H1 (cell line): ENCODE results near the gene PSD2. TPM values are rescaled to one million over a fixed set of nuclear protein-coding genes. Genes with fewer than 3 reads are reported as not detected.
"Not testable (repeated sequence)": the region's sequence is repeated elsewhere in the genome, so short reads cannot be mapped to it uniquely, and the experiment has no call there.

ENCODE experiments used
- CTCF ChIA-PET: fragments of 300-600 bp; sonication (Branson Sonifier 250); formaldehyde crosslinking; loops from one replicate; lab custom pipeline; 2021; ENCODE audit not compliant: partially characterized antibody; lab: Charles Lee
- POLR2A ChIA-PET: fragments of 300-600 bp; sonication (Branson Sonifier 250); formaldehyde crosslinking; loops from one replicate; lab custom pipeline; 2021; ENCODE audit warnings: inconsistent platforms; ENCODE audit not compliant: partially characterized antibody; lab: Charles Lee
- DNase-seq, 2 experiments: peaks; one replicate each; pipeline versions ENCODE4 v3.0.0 to v3.0.0-alpha.2; 2010 to 2022; ENCODE audit warnings: low spot score in 2 of 2, low read depth in 1 of 2, mixed read lengths in 1 of 2
- FAIRE-seq: peaks from 2 replicates; lab custom pipeline; 2011; peaks lifted over from hg19 to GRCh38; lab: Jason Lieb, UNC
- H2AFZ ChIP-seq: 2 replicates; pipeline ENCODE4 v1.8.1; 2012; ENCODE audit warnings: low read length, inconsistent platforms
- H2AK5ac ChIP-seq: 2 replicates; pipeline ENCODE4 v1.6.1; 2013; ENCODE audit warnings: low read depth, low read length
- H2BK120ac ChIP-seq: replicated peaks from 2 replicates; pipeline ENCODE3; 2013; ENCODE audit warnings: low read depth, low read length, inconsistent platforms
- H2BK12ac ChIP-seq: 2 replicates; pipeline ENCODE4 v1.6.1; 2013; ENCODE audit warnings: low read depth, low read length
- H2BK15ac ChIP-seq: 2 replicates; pipeline ENCODE4 v1.6.1; 2013; ENCODE audit warnings: low read length
- H2BK20ac ChIP-seq: 2 replicates; pipeline ENCODE4 v1.6.1; 2013; ENCODE audit warnings: low read length
- H2BK5ac ChIP-seq: 2 replicates; pipeline ENCODE4 v1.6.1; 2013; ENCODE audit warnings: low read depth, low read length
- H3K14ac ChIP-seq: 2 replicates; pipeline ENCODE4 v1.6.1; 2013; ENCODE audit warnings: inconsistent platforms; ENCODE audit not compliant: insufficient read length
- H3K18ac ChIP-seq: 2 replicates; pipeline ENCODE4 v1.6.1; 2013; ENCODE audit warnings: low read length; ENCODE audit errors: extremely low read depth
- H3K23ac ChIP-seq: 2 replicates; pipeline ENCODE4 v1.6.1; 2013; ENCODE audit warnings: inconsistent platforms; ENCODE audit not compliant: insufficient read length
- H3K23me2 ChIP-seq: 2 replicates; pipeline ENCODE4 v1.6.1; 2013; ENCODE audit warnings: low read depth, low read length
- H3K27ac ChIP-seq: 2 replicates; pipeline ENCODE4 v1.6.1; 2011; ENCODE audit warnings: low read depth, low read length, inconsistent platforms
- H3K27me3 ChIP-seq, 4 experiments: replicated peaks in 1 of 4; 1 replicate in 1 of 4; 2 replicates in 3 of 4; pipeline versions ENCODE4 v1.6.1 to v1.8.1; 2011 to 2013; ENCODE audit warnings: low read length in 3 of 4, mild to moderate bottlenecking in 3 of 4, inconsistent platforms in 2 of 4, mixed read lengths in 2 of 4, moderate library complexity in 1 of 4; ENCODE audit not compliant: control insufficient read depth in 3 of 4, insufficient read depth in 3 of 4; ENCODE audit errors: extremely low read depth in 1 of 4
- H3K36me3 ChIP-seq, 4 experiments: 2 replicates each; pipeline versions ENCODE4 v1.6.1 to v1.8.1; 2011 to 2013; ENCODE audit warnings: mild to moderate bottlenecking in 4 of 4, low read length in 3 of 4, moderate library complexity in 2 of 4, control low read depth in 1 of 4, inconsistent platforms in 1 of 4; ENCODE audit not compliant: insufficient read depth in 4 of 4, control insufficient read depth in 2 of 4
- H3K4ac ChIP-seq: replicated peaks from 2 replicates; pipeline ENCODE3; 2013; ENCODE audit warnings: low read length, low read depth, mixed read lengths, inconsistent platforms; ENCODE audit not compliant: insufficient read length
- H3K4me1 ChIP-seq, 4 experiments: replicated peaks in 1 of 4; 1 replicate in 1 of 4; 2 replicates in 3 of 4; pipeline versions ENCODE4 v1.6.1 to v1.8.1; 2011 to 2013; ENCODE audit warnings: low read length in 3 of 4, inconsistent platforms in 2 of 4, mixed read lengths in 1 of 4; ENCODE audit not compliant: insufficient read depth in 4 of 4, control insufficient read depth in 3 of 4
- H3K4me2 ChIP-seq, 2 experiments: 2 replicates each; pipeline versions ENCODE4 v1.6.1 to v1.8.1; 2011 to 2013; ENCODE audit warnings: low read depth in 2 of 2, low read length in 2 of 2, control low read depth in 1 of 2, inconsistent platforms in 1 of 2, mild to moderate bottlenecking in 1 of 2; ENCODE audit not compliant: insufficient read depth in 1 of 2
- H3K4me3 ChIP-seq, 4 experiments: fragments of 200-600, 300-600 bp in 1 of 4; sonication (generic), shearing (Covaris generic), sonication (Bioruptor Twin) in 1 of 4; 2 replicates each; pipeline versions ENCODE4 v1.5.1 to v1.8.1; 2011 to 2016; ENCODE audit warnings: low read length in 4 of 4, low read depth in 3 of 4, control low read depth in 2 of 4, inconsistent platforms in 2 of 4, mild to moderate bottlenecking in 2 of 4, mixed read lengths in 1 of 4, moderate library complexity in 1 of 4; ENCODE audit not compliant: insufficient read depth in 2 of 4; ENCODE audit errors: extremely low read depth in 1 of 4
- H3K56ac ChIP-seq: replicated peaks from 2 replicates; pipeline ENCODE3; 2013; ENCODE audit warnings: low read depth, mild to moderate bottlenecking, mixed read lengths, low read length, inconsistent platforms; ENCODE audit not compliant: insufficient read length
- H3K79me1 ChIP-seq: 2 replicates; pipeline ENCODE4 v1.6.1; 2013; ENCODE audit warnings: low read depth, low read length, control low read depth
- H3K79me2 ChIP-seq, 2 experiments: 2 replicates each; pipeline versions ENCODE4 v1.6.1 to v1.8.1; 2012 to 2013; ENCODE audit warnings: low read length in 2 of 2, mild to moderate bottlenecking in 2 of 2, inconsistent platforms in 1 of 2; ENCODE audit not compliant: insufficient read depth in 2 of 2, control insufficient read depth in 1 of 2
- H3K9ac ChIP-seq, 4 experiments: replicated peaks in 1 of 4; 1 replicate in 1 of 4; 2 replicates in 3 of 4; pipeline versions ENCODE4 v1.6.1 to v1.8.1; 2011 to 2013; ENCODE audit warnings: low read depth in 3 of 4, low read length in 3 of 4, control low read depth in 2 of 4, mild to moderate bottlenecking in 2 of 4, moderate library complexity in 2 of 4, inconsistent platforms in 1 of 4; ENCODE audit errors: extremely low read depth in 1 of 4
- H3K9me3 ChIP-seq, 2 experiments: 2 replicates each; pipeline versions ENCODE4 v1.6.1 to v1.8.1; 2012 to 2013; ENCODE audit warnings: mild to moderate bottlenecking in 2 of 2, moderate library complexity in 2 of 2, control low read depth in 1 of 2, inconsistent platforms in 1 of 2, low read depth in 1 of 2, low read length in 1 of 2, mixed read lengths in 1 of 2; ENCODE audit not compliant: insufficient read depth in 2 of 2
- H4K20me1 ChIP-seq, 2 experiments: replicated peaks in 1 of 2; 2 replicates each; pipeline versions ENCODE3 to v1.8.1; 2011 to 2013; ENCODE audit warnings: inconsistent platforms in 2 of 2, low read length in 2 of 2, mild to moderate bottlenecking in 1 of 2; ENCODE audit not compliant: insufficient read depth in 2 of 2, control insufficient read depth in 1 of 2
- H4K5ac ChIP-seq: 2 replicates; pipeline ENCODE4 v1.6.1; 2013; ENCODE audit warnings: low read length, low read depth, mixed read lengths, inconsistent platforms; ENCODE audit not compliant: insufficient read length
- H4K8ac ChIP-seq: 2 replicates; pipeline ENCODE4 v1.8.0; 2013; ENCODE audit warnings: mild to moderate bottlenecking, moderate library complexity, low read length, inconsistent platforms; ENCODE audit not compliant: insufficient read depth; ENCODE audit errors: extremely low read depth
- H4K91ac ChIP-seq: replicated peaks from 2 replicates; pipeline ENCODE3; 2013; ENCODE audit warnings: low read length, mixed read lengths, inconsistent platforms; ENCODE audit not compliant: insufficient read length
- WGBS, 2 experiments: shearing (Covaris generic) in 1 of 2; methylation state at CpG; one replicate each; pipeline versions ENCODE4 v1.1.6 to v1.1.7; 2013 to 2015; ENCODE audit warnings: low lambda C conversion rate in 2 of 2, mixed read lengths in 2 of 2, inconsistent platforms in 1 of 2, low coverage in 1 of 2, missing lambda C conversion rate in 1 of 2; ENCODE audit not compliant: insufficient replicate concordance in 2 of 2, insufficient coverage in 1 of 2, insufficient read length in 1 of 2; ENCODE audit errors: extremely low coverage in 1 of 2, missing lambda C conversion rate in 1 of 2; 5-methylcytosine and 5-hydroxymethylcytosine counted together
- polyA plus RNA-seq, 7 experiments: library from polyadenylated mRNA; depleted of rRNA in 3 of 7; stranded (reverse) in 5 of 7; unstranded in 2 of 7; fragments of >200 nt in 5 of 7; fragments of 200-250 nt in 2 of 7; gene quantifications; 1 replicate in 5 of 7; 2 replicates in 1 of 7; 4 replicates in 1 of 7; pipeline versions ENCODE4 v1.2.1 to v1.2.3, GENCODE V29; 2011 to 2013; ENCODE audit warnings: missing spikeins in 2 of 7, mixed read lengths in 2 of 7
- total RNA-seq: library from RNA; stranded (reverse); fragmentation: NEBNext Ultra II Directional; extraction: Animal tissue kit (Norgen Biotek cat#: 25700); gene quantifications from 2 replicates; pipeline ENCODE4 v1.2.1, GENCODE V29; 2021

Gene PSD2
- total and polyA plus RNA-seq, 2 of the 8 experiments (the other 6 are each of a cell fraction or from before 2014, with no cell fraction given), result 0.06 to 0.14 TPM

DNA sequence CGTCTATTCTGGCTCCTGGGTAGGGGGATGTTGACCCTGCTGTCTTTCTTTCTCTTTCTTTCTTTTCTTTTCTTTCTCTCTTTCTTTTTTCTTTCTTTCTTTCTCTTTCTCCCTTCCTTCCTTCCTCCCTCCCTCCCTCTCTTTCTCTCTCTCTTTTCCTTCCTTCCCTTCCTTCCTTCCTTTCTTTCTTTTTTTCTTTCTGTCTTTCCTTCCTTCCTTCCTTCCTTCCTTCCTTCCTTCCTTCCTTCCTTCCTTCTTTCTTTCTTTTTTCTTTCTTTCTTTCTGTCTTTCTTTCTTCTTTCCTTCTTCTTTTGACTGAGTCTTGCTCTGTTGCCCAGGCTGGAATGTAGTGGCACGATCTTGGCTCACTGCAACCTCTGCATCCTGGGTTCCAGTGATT lies 3.0 kb upstream of the PSD2 start:
- POLR2A ChIA-PET, H3K27ac ChIP-seq, H3K79me1 ChIP-seq: not testable (repeated sequence)

More for the DNA sequence above, 3.0 kb upstream of the PSD2 start:
- H3K4me2 ChIP-seq, H3K23me2 ChIP-seq, H3K4me3 ChIP-seq, H3K36me3 ChIP-seq, H3K9me3 ChIP-seq, H2BK12ac ChIP-seq, H2BK15ac ChIP-seq, H3K23ac ChIP-seq, H4K91ac ChIP-seq, H2BK5ac ChIP-seq, H3K14ac ChIP-seq, FAIRE-seq, H2BK120ac ChIP-seq, H3K79me2 ChIP-seq, H3K56ac ChIP-seq, DNase-seq, H3K4ac ChIP-seq, H3K9ac ChIP-seq, H4K20me1 ChIP-seq, H2BK20ac ChIP-seq, H4K8ac ChIP-seq, H2AFZ ChIP-seq, H3K18ac ChIP-seq, H2AK5ac ChIP-seq, H4K5ac ChIP-seq: not testable (repeated sequence)
- CTCF ChIA-PET, result interaction anchor here (0.6 to 10.1 kb wide), 22 partner anchors 9 to 829 kb away, joined by 3 to 276 read pairs (median 5); no protein-coding TSS in a partner anchor
- Histone ChIP-seq H3K27me3 (peaks cover 41 to 68% (median 60%) of the 10 kb centered on the region in 4 experiments), H3K4me1 (peaks cover 2 to 13% (median 6%) of the 10 kb centered on the region in 4 experiments; a peak in 5 of 7 replicates)
- 82% methylated on average over 2 of the region's 2 CpGs; no CpG with 5 or more reads in 1 of the 2 experiments for WGBS, 2 experiments
